ENCODE measurements around the gene SLC15A2.
"Not testable (repeated sequence)": the region's sequence is repeated elsewhere in the genome, so short reads cannot be mapped to it uniquely, and the experiment has no call there.

SLC15A2 gene

GRCh38 chr3:121894301-121894990 lies at the start of gene SLC15A2:
Gene SLC15A2 (plus strand): TSS chr3:121894401. CDS start chr3:121894477, 76 bp downstream.
- DNase-seq (ENCODE audit: low read depth in 2 of 2) = no peak

GRCh38 chr3:121844892-121845291 lies 49.3 kb upstream of the SLC15A2 start:
- DNase-seq (ENCODE audit: low read depth in 2 of 2) = no peak

GRCh38 chr3:121852256-121852655 lies 41.9 kb upstream of the SLC15A2 start:
- DNase-seq (ENCODE audit: low read depth in 2 of 2) = no peak

GRCh38 chr3:121855555-121855954 lies 38.6 kb upstream of the SLC15A2 start:
- no peak for DNase-seq (ENCODE audit: low read depth in 2 of 2)

GRCh38 chr3:121857778-121858177 lies 36.4 kb upstream of the SLC15A2 start:
- DNase-seq (ENCODE audit: low read depth in 2 of 2) = not testable (repeated sequence)

- not testable (repeated sequence) for DNase-seq (ENCODE audit: low read depth in 2 of 2)
These were observed 31.0 kb upstream of the SLC15A2 start for GRCh38 chr3:121863247-121863646.

- DNase-seq (ENCODE audit: low read depth in 2 of 2) = no peak
These were observed 30.4 kb upstream of the SLC15A2 start for GRCh38 chr3:121863801-121864200.

- no peak for DNase-seq (ENCODE audit: low read depth in 2 of 2)
These were observed 24.5 kb upstream of the SLC15A2 start for GRCh38 chr3:121869736-121870135.

- no peak for DNase-seq (ENCODE audit: low read depth in 2 of 2)
These were observed 23.5 kb upstream of the SLC15A2 start for GRCh38 chr3:121870717-121871116.

GRCh38 chr3:121871430-121871829 lies 22.8 kb upstream of the SLC15A2 start:
- DNase-seq (ENCODE audit: low read depth in 2 of 2) = no peak

- no peak for DNase-seq (ENCODE audit: low read depth in 2 of 2)
These were observed 15.8 kb upstream of the SLC15A2 start for GRCh38 chr3:121878411-121878810.

- peak in 1 of 2 experiments; percentile 2 for DNase-seq (ENCODE audit: low read depth in 2 of 2)
These were observed 10.7 kb upstream of the SLC15A2 start for GRCh38 chr3:121883507-121883906.

- DNase-seq (ENCODE audit: low read depth in 2 of 2) = no peak
These were observed 8.8 kb upstream of the SLC15A2 start for GRCh38 chr3:121885386-121885785.

GRCh38 chr3:121895121-121895520 lies 920 bp downstream of the SLC15A2 start:
- DNase-seq (ENCODE audit: low read depth in 2 of 2) = no peak

- DNase-seq (ENCODE audit: low read depth in 2 of 2) = no peak
These were observed 1.5 kb downstream of the SLC15A2 start for GRCh38 chr3:121895736-121896135.

GRCh38 chr3:121896823-121897222 lies 2.6 kb downstream of the SLC15A2 start:
- no peak for DNase-seq (ENCODE audit: low read depth in 2 of 2)

GRCh38 chr3:121897296-121897695 lies 3.1 kb downstream of the SLC15A2 start:
- no peak for DNase-seq (ENCODE audit: low read depth in 2 of 2)

GRCh38 chr3:121913305-121913990 lies 19.2 kb downstream of the SLC15A2 start:
- DNase-seq (ENCODE audit: low read depth in 2 of 2) = no peak

- no peak for DNase-seq (ENCODE audit: low read depth in 2 of 2)
These were observed 20.1 kb downstream of the SLC15A2 start for GRCh38 chr3:121914081-121914998.

- no peak for DNase-seq (ENCODE audit: low read depth in 2 of 2)
These were observed 22.0 kb downstream of the SLC15A2 start for GRCh38 chr3:121916189-121916588.

GRCh38 chr3:121918779-121919483 lies 24.7 kb downstream of the SLC15A2 start:
- DNase-seq (ENCODE audit: low read depth in 2 of 2) = no peak

GRCh38 chr3:121924734-121925133 lies 30.5 kb downstream of the SLC15A2 start:
- no peak for DNase-seq (ENCODE audit: low read depth in 2 of 2)
